Muscle layer of duodenum (tissue), 2 donors: ENCODE measurements around the gene CCR1.

ENCODE experiments used
- H3K27ac ChIP-seq: one replicate; pipeline ENCODE4 v1.7.0; 2013; ENCODE audit warnings: mild to moderate bottlenecking, low read length
- H3K27me3 ChIP-seq: one replicate; pipeline ENCODE4 v1.7.0; 2013; ENCODE audit warnings: low read depth, mild to moderate bottlenecking, control low read depth, low read length
- H3K36me3 ChIP-seq, 2 donors: one replicate each; pipeline ENCODE4 v1.7.0; 2013; ENCODE audit warnings: low read length in 2 of 2, control low read depth in 1 of 2, mild to moderate bottlenecking in 1 of 2; ENCODE audit not compliant: insufficient read depth in 2 of 2, control insufficient read depth in 1 of 2
- H3K4me1 ChIP-seq, 2 donors: one replicate each; pipeline ENCODE4 v1.7.0; 2013; ENCODE audit warnings: low read length in 2 of 2, mild to moderate bottlenecking in 2 of 2, control low read depth in 1 of 2, moderate library complexity in 1 of 2; ENCODE audit not compliant: insufficient read depth in 2 of 2, control insufficient read depth in 1 of 2
- H3K4me3 ChIP-seq, 2 donors: one replicate each; pipeline ENCODE4 v1.7.0; 2013; ENCODE audit warnings: low read length in 2 of 2, low read depth in 1 of 2, mild to moderate bottlenecking in 1 of 2
- H3K9me3 ChIP-seq, 2 donors: one replicate each; pipeline ENCODE4 v1.7.0; 2013; ENCODE audit warnings: low read length in 2 of 2, control low read depth in 1 of 2, mild to moderate bottlenecking in 1 of 2; ENCODE audit not compliant: control insufficient read depth in 1 of 2
- donor health status: healthy.

CCR1 gene

DNA sequence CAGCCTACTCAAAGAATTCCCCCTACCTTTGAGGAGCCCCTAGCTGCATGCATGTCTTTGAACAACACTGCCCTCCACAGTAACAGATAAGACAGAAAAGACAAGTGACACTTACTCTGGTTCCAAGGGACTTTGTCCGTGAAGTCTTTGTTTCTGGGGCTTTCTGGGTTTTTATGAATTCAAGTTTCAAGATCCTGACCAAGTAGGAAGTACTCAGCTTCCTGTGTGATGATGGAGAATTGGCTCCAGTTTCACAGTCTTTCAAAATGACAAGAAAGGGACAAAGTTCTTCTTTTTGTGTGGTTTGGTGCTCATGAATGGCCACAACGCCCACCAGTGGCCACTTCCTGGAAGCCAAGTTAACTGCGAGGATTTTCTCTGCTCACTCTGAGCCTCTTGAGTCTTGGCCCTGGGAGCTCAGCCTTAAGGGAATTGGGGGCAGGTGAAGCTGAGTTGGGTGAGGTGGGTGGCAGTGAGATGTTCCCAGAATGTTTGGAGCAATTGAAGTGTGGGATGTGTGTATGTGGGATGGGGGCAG lies at the start of gene CCR1:
CCR1 (minus strand) TSS at position 147 of the 538 bp plus-strand sequence. CDS start 4,000 bp downstream, outside the sequence.
- H3K9me3 ChIP-seq: no peaks in the 10 kb centered on the region
- no peaks in the 10 kb centered on the region for H3K4me1 ChIP-seq
- peak within 1 kb of the TSS; percentile 43 to 47 for H3K4me3 ChIP-seq
- H3K27me3 ChIP-seq: no peaks in the 10 kb centered on the region
- peak within 1 kb of the TSS; percentile 64 for H3K27ac ChIP-seq
- no peaks in the 10 kb centered on the region for H3K36me3 ChIP-seq

DNA sequence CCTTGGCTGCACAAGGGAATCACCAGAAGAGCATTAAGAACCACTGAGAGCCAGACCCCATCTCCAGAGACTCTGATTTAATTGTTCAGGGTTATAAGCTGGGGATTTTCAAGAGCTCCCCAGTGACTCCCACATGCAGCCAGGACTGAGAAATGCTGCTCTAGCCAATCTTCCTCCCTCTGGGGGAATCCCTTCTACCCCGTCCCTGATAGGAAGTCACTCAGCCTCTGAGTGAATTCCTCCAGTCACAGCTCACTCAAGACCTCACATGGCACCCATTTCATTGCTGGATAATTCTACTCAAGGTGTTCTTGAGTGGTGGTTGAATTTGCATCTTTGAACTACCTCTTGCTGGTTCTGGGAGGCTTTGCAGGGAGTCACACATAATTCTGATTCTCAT lies 44.9 kb upstream of the CCR1 start:
- Histone ChIP-seq H3K4me1 (no peaks in the 10 kb centered on the region), H3K27me3 (no peaks in the 10 kb centered on the region), H3K9me3 (no peaks in the 10 kb centered on the region), H3K4me3 (no peak overlapping the region), H3K27ac (no peak overlapping the region), H3K36me3 (no peaks in the 10 kb centered on the region)

DNA sequence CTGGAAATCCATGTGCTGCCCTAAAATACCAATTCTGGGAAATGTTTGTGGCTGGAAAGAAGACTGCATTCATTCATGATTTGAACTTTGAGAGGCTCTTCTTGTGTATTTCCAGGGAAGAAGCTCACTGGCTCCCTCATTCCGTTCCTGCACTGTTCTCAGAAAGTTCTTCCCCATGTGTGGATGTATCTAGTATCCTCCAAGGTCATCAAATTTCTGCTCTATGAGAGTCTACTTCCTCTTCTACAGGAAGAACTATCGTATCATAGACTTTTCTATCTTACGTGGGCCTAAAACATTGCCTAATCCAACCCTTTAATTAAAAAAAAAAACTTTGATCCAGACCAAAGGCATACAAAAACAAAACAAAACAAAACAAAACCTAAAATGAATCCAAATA lies 37.0 kb upstream of the CCR1 start:
- Histone ChIP-seq H3K4me3 (no peak overlapping the region), H3K4me1 (no peaks in the 10 kb centered on the region), H3K27me3 (no peaks in the 10 kb centered on the region), H3K36me3 (no peaks in the 10 kb centered on the region), H3K27ac (no peak overlapping the region), H3K9me3 (no peaks in the 10 kb centered on the region)

DNA sequence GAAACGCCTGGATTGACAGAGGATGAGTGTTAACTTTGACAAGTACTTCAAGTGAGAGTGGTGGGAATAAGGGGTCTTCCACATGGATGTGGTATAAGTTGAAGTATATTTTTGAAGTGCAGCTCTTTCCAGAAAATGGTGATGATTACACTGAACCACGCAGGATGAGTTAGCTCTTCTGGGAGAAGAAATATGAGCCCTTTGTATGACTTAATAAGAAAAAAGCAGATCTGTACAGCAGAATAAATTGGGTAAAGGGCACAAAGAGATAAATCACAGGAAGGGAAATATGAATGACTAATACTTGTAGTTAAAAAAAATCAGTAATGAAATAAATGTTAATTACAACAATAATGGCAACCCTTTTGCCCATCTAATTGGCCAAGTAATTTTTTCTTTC lies 35.4 kb upstream of the CCR1 start:
- H3K9me3 ChIP-seq: no peaks in the 10 kb centered on the region
- no peak overlapping the region for H3K4me3 ChIP-seq
- no peaks in the 10 kb centered on the region for H3K4me1 ChIP-seq
- no peaks in the 10 kb centered on the region for H3K36me3 ChIP-seq
- no peaks in the 10 kb centered on the region for H3K27me3 ChIP-seq
- no peak overlapping the region for H3K27ac ChIP-seq

DNA sequence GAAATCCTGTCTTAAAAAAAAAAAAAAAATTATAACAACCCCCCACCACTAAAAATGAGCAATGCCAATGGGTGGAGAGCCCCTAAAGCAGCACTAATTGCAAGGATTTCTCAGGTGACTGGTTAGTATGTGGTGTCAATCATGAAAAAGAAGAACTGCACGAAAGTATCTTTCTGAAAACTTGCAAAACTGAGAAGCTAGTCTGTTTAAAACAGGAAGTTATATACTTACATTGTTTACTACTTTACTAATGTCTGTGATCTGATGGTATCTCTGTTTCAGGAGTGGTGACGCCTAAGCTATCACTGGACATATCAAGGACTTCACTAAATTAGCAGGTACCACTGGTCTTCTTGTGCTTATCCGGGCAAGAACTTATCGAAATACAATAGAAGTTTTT lies 34.0 kb upstream of the CCR1 start, which contains the start of gene CCR3:
CCR3 (plus strand) TSS at position 341 of the 400 bp plus-strand sequence. CDS start 22,699 bp downstream, outside the sequence.
- no peaks in the 10 kb centered on the region for H3K27me3 ChIP-seq

DNA sequence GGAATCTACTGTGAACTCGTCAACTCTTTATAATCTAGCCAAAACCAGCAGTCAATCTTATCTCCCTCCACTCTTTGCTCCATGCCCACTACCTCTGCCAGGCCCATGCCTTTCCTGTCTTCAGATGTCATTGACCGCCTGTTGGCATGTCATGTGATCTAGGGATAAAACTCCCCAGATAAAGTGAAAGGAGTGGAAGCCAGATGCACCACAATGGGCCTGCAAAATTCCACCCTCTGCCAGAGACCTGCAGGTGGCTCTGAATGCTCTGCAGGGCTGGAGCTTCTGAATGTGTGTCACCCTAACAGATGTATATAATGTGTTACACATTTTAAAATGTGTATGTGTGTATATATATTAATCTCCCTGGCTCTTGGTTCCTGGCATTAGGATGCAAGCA lies 31.8 kb upstream of the CCR1 start:
- no peaks in the 10 kb centered on the region for H3K9me3 ChIP-seq
- H3K27ac ChIP-seq: no peak overlapping the region
- H3K4me3 ChIP-seq: no peak overlapping the region
- no peaks in the 10 kb centered on the region for H3K36me3 ChIP-seq
- H3K4me1 ChIP-seq: no peaks in the 10 kb centered on the region
- no peaks in the 10 kb centered on the region for H3K27me3 ChIP-seq

More for the DNA sequence above, 34.0 kb upstream of the CCR1 start, which contains the start of gene CCR3:
- Histone ChIP-seq H3K27ac (no peak within 1 kb of the TSS), H3K4me1 (no peaks in the 10 kb centered on the region), H3K36me3 (no peaks in the 10 kb centered on the region), H3K9me3 (no peaks in the 10 kb centered on the region), H3K4me3 (no peak within 1 kb of the TSS)

DNA sequence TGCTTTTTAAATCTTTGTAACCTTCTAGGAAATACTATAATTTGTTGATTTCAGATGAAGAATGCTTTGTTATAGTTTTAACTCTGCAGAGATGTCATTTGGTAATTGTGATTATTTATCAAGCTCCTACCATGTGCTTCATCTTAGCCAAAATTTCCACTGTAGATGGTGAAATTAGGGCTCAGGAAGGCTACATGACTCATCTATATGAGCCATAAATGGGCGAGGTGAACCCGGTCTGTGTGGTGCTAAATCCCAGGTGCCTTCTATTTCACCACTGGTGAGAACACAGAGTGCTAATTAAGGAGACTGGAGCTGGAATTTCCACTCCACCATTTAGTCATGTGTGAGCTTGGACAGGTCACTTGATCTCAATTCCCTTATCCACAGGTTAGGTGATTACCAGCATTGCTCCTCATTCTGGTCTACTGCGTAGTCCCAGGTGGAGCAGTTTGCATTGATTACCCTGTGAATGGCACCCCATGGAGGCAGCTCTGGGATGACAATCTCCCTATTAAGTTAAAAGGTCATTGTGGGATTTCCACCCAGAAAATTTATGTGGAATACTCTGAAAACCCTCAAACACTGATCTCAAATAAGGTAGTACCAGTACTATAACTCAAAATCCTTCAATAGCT lies 31.3 kb upstream of the CCR1 start:
- Histone ChIP-seq H3K4me1 (no peaks in the 10 kb centered on the region), H3K36me3 (no peaks in the 10 kb centered on the region), H3K4me3 (no peak overlapping the region), H3K27ac (no peak overlapping the region), H3K27me3 (no peaks in the 10 kb centered on the region), H3K9me3 (no peaks in the 10 kb centered on the region)

DNA sequence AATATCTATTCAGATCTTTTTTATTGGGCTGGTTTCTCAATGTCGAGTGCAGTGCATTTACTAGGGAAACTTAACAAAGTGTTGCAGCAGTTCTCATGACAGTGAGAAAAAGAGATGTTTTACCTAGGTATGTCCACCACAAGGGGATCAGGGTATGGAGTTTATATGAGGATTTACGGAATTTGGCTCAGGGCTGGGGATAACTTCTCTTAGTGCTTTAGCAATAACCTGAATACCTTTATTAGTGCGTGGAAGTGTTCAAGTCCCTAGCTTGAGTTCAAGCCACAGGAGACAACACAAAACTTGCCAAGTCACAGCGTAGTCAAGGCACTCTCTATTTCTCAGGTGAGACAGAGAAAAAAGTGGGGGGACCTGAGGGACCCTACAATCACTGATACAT lies 30.3 kb upstream of the CCR1 start:
- H3K4me1 ChIP-seq: no peaks in the 10 kb centered on the region
- no peaks in the 10 kb centered on the region for H3K27me3 ChIP-seq
- no peaks in the 10 kb centered on the region for H3K36me3 ChIP-seq
- H3K9me3 ChIP-seq: no peaks in the 10 kb centered on the region
- no peak overlapping the region for H3K4me3 ChIP-seq
- no peak overlapping the region for H3K27ac ChIP-seq

DNA sequence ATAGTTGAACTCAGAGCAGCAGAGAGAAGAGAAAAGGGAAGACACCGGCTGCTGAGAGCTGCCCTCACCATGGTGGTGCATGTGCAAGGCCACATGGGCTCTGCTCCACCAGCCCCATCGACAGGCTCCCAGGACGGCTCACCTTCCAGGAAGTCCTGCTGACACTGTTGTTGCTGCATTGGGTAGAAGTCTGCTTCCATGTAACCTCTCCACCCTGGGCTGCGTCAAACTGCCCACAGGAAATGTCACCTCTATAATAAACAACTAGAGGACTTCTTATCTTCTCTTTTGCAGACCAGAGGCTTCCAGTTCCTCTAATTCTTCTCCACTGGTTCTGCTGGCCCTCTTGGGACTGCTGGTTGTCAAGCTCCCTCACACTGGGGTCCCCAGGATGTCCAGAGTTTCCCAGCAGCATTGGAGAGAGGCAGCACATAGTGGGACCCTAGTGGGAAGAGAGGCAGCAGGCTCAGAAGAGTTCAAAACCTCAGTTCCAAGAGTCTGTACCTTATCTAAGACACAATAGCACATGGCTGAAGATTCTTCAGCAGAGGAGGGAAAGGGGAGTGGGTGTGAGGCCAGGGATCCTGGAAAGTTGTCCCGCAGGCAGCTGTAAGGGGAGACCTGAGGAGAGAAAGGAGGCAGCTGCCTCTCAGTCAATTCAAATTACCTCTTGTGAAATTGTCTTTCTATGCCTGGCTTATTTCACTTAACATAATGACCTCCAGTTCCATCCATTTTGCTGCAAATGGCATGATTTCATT lies 28.4 kb upstream of the CCR1 start:
- Histone ChIP-seq H3K27ac (no peak overlapping the region), H3K27me3 (no peaks in the 10 kb centered on the region), H3K36me3 (no peaks in the 10 kb centered on the region), H3K9me3 (no peaks in the 10 kb centered on the region), H3K4me1 (no peaks in the 10 kb centered on the region), H3K4me3 (no peak overlapping the region)

DNA sequence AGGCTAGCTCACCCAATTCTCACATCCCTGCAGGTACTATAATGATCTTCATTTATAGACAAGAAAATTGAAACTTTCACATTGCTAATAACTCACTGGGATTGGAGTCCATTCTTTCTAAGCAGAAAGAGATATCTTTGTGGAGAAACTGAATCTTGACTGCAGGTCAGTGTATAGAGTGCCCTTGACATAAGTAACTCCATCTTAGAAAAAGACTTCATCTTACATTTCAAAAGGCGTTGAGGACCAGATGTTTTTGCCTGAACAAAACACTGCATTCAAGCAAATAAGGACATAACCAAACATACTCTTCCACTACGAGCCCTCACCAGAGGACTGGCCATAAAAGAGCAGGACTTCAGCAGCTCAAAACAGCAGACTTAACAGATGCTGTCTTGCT lies 27.3 kb upstream of the CCR1 start:
- H3K4me1 ChIP-seq: no peaks in the 10 kb centered on the region
- no peaks in the 10 kb centered on the region for H3K36me3 ChIP-seq
- no peak overlapping the region for H3K4me3 ChIP-seq
- no peaks in the 10 kb centered on the region for H3K9me3 ChIP-seq
- H3K27ac ChIP-seq: no peak overlapping the region
- H3K27me3 ChIP-seq: no peaks in the 10 kb centered on the region

DNA sequence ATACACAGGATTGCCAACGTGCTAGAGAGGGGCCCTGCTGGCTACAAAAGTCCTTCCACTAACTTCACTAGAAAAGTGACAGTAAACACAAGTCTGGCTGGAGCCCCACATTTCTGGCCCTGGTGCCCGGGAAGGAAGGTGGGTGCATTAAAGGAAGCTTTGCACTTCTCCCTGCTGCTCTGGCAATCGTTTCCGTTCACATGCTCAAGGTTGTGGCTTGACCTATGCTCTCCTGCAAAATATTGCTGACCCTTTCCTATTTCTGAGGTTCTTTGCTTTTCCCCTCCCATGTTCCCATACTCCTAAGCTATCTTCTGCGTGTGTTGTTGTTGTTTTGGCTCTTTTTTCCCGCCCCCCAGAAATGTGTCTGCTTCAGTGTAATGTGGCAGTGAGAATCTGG lies 25.1 kb upstream of the CCR1 start:
- Histone ChIP-seq H3K27ac (no peak overlapping the region), H3K4me3 (no peak overlapping the region), H3K4me1 (no peaks in the 10 kb centered on the region), H3K27me3 (no peaks in the 10 kb centered on the region), H3K9me3 (no peaks in the 10 kb centered on the region), H3K36me3 (no peaks in the 10 kb centered on the region)
